IMR-90 (cell line): ENCODE results near the gene OSBPL9. TPM values are rescaled to one million over a fixed set of nuclear protein-coding genes. Genes with fewer than 3 reads are reported as not detected.

Source experiments
- ATAC-seq: fragments of 200-7000 bp; cut with Tn5 transposase; 2 replicates; pipeline ENCODE4 v1.9.1; 2020; ENCODE audit warnings: low read depth, mild to moderate bottlenecking, moderate library complexity
- BruUV-seq: library from RNA; stranded (reverse); fragments of 400-500 nt; replicated peaks from 2 replicates; lab custom pipeline; 2021; lab: Mats Ljungman, UMichigan
- CTCF ChIA-PET: fragments of 300-600 bp; formaldehyde crosslinking; extraction: SDS; loops from one replicate; lab custom pipeline; 2021; ENCODE audit warnings: antibody characterized with exemption; lab: Yijun Ruan, JAX
- POLR2A ChIA-PET: fragments of 300-600 bp; sonication (Branson Sonifier 250); formaldehyde crosslinking; loops from one replicate; lab custom pipeline; 2022; ENCODE audit warnings: antibody characterized with exemption; ENCODE audit not compliant: unreplicated experiment; lab: Charles Lee
- DNase-seq: peaks from one replicate; pipeline ENCODE4 v3.0.0; 2013
- H2AFZ ChIP-seq: replicated peaks from 2 replicates; pipeline ENCODE3; 2013; ENCODE audit warnings: low read length, mild to moderate bottlenecking; ENCODE audit not compliant: poor library complexity
- H2AK5ac ChIP-seq: 2 replicates; pipeline ENCODE4 v1.6.1; 2013; ENCODE audit warnings: low read depth, low read length, inconsistent platforms
- H2AK9ac ChIP-seq: replicated peaks from 2 replicates; pipeline ENCODE3; 2013; ENCODE audit warnings: mild to moderate bottlenecking, low read depth, low read length, moderate library complexity; ENCODE audit not compliant: poor library complexity
- H2BK120ac ChIP-seq: 2 replicates; pipeline ENCODE4 v1.6.1; 2013; ENCODE audit warnings: low read depth, low read length, inconsistent platforms
- H2BK15ac ChIP-seq: 3 replicates; pipeline ENCODE4 v1.6.1; 2013; ENCODE audit warnings: low read depth, low read length, inconsistent platforms
- H2BK20ac ChIP-seq: 2 replicates; pipeline ENCODE4 v1.6.1; 2013; ENCODE audit warnings: low read depth, mild to moderate bottlenecking, inconsistent platforms, low read length, moderate library complexity
- H2BK5ac ChIP-seq: 2 replicates; pipeline ENCODE4 v1.6.1; 2013; ENCODE audit warnings: mild to moderate bottlenecking, low read depth, low read length, inconsistent platforms; ENCODE audit not compliant: poor library complexity, severe bottlenecking
- H3K14ac ChIP-seq: replicated peaks from 2 replicates; pipeline ENCODE4 v1.6.1; 2013; ENCODE audit warnings: low read depth, low read length, inconsistent platforms
- H3K18ac ChIP-seq: 2 replicates; pipeline ENCODE4 v1.6.1; 2013; ENCODE audit warnings: low read depth, low read length, control low read depth
- H3K23ac ChIP-seq: 2 replicates; pipeline ENCODE4 v1.6.1; 2013; ENCODE audit warnings: low read depth, low read length, inconsistent platforms
- H3K27ac ChIP-seq: 2 replicates; pipeline ENCODE4 v1.5.1; 2013; ENCODE audit warnings: mild to moderate bottlenecking, control low read depth, low read length; ENCODE audit not compliant: insufficient read depth
- H3K27me3 ChIP-seq: 2 replicates; pipeline ENCODE4 v1.6.1; 2013; ENCODE audit warnings: low read length; ENCODE audit not compliant: control insufficient read depth, insufficient read depth
- H3K36me3 ChIP-seq: 2 replicates; pipeline ENCODE4 v1.6.1; 2013; ENCODE audit warnings: low read length, mixed read lengths; ENCODE audit not compliant: control insufficient read depth, insufficient read depth
- H3K4ac ChIP-seq: 2 replicates; pipeline ENCODE4 v1.6.1; 2013; ENCODE audit warnings: low read depth, low read length, inconsistent platforms
- H3K4me1 ChIP-seq: 2 replicates; pipeline ENCODE4 v1.6.1; 2013; ENCODE audit warnings: low read length, mixed read lengths; ENCODE audit not compliant: control insufficient read depth, insufficient read depth
- H3K4me2 ChIP-seq: 2 replicates; pipeline ENCODE4 v1.6.1; 2013; ENCODE audit warnings: low read depth, mild to moderate bottlenecking, control low read depth, low read length, moderate library complexity
- H3K4me3 ChIP-seq: 2 replicates; pipeline ENCODE4 v1.5.1; 2013; ENCODE audit warnings: low read depth, mild to moderate bottlenecking, control low read depth, low read length, moderate library complexity; ENCODE audit not compliant: insufficient read depth
- H3K56ac ChIP-seq: 2 replicates; pipeline ENCODE4 v1.6.1; 2013; ENCODE audit warnings: low read length, inconsistent platforms; ENCODE audit not compliant: insufficient read depth; ENCODE audit errors: extremely low read depth
- H3K79me1 ChIP-seq, 2 experiments: 2 replicates each; pipeline ENCODE4 v1.6.1; 2013; ENCODE audit warnings: low read length in 2 of 2, inconsistent platforms in 1 of 2, low read depth in 1 of 2
- H3K9ac ChIP-seq: 2 replicates; pipeline ENCODE4 v1.6.1; 2013; ENCODE audit warnings: low read depth, low read length, control low read depth
- H3K9me1 ChIP-seq: 2 replicates; pipeline ENCODE4 v1.6.1; 2013; ENCODE audit warnings: low read length, inconsistent platforms; ENCODE audit not compliant: insufficient read depth
- H3K9me3 ChIP-seq: 2 replicates; pipeline ENCODE4 v1.6.1; 2013; ENCODE audit warnings: low read length; ENCODE audit not compliant: control insufficient read depth, insufficient read depth
- H4K20me1 ChIP-seq: 2 replicates; pipeline ENCODE4 v1.6.1; 2013; ENCODE audit warnings: low read length, inconsistent platforms; ENCODE audit not compliant: insufficient read depth
- H4K5ac ChIP-seq: 2 replicates; pipeline ENCODE4 v1.6.1; 2013; ENCODE audit warnings: mild to moderate bottlenecking, low read depth, low read length, control low read depth
- H4K8ac ChIP-seq, 2 experiments: 2 replicates each; pipeline ENCODE4 v1.6.1; 2013; ENCODE audit warnings: low read depth in 2 of 2, low read length in 2 of 2, control low read depth in 1 of 2, inconsistent platforms in 1 of 2
- H4K91ac ChIP-seq: 2 replicates; pipeline ENCODE4 v1.6.1; 2013; ENCODE audit warnings: low read depth, low read length, inconsistent platforms; ENCODE audit not compliant: insufficient read depth
- BHLHE40 ChIP-seq: fragments of 150-350 bp; IDR thresholded peaks from 2 replicates; pipeline ENCODE4 v1.6.1; 2016; ENCODE audit warnings: mild to moderate bottlenecking, low read depth, low read length
- CEBPB ChIP-seq: IDR thresholded peaks from 2 replicates; pipeline ENCODE4 v1.6.1; 2012; ENCODE audit warnings: low read depth, low read length, improper control_type of control experiment
- CHD1 ChIP-seq: IDR thresholded peaks from 2 replicates; pipeline ENCODE4 v1.6.1; 2012; ENCODE audit warnings: low read depth, low read length, improper control_type of control experiment
- FOS ChIP-seq: fragments of 150-350 bp; IDR thresholded peaks from 2 replicates; pipeline ENCODE4 v1.6.1; 2016; ENCODE audit warnings: low read depth, low read length
- MAFK ChIP-seq: IDR thresholded peaks from 2 replicates; pipeline ENCODE4 v1.6.1; 2012; ENCODE audit warnings: low read depth, low read length, improper control_type of control experiment
- MAZ ChIP-seq: IDR thresholded peaks from 2 replicates; pipeline ENCODE4 v1.6.1; 2012; ENCODE audit warnings: low read depth, mild to moderate bottlenecking, low read length, improper control_type of control experiment, moderate library complexity, borderline replicate concordance
- MXI1 ChIP-seq: IDR thresholded peaks from 2 replicates; pipeline ENCODE4 v1.6.1; 2012; ENCODE audit warnings: low read depth, mild to moderate bottlenecking, low read length, moderate library complexity, borderline replicate concordance
- NFE2L2 ChIP-seq: fragments of 150-350 bp; IDR thresholded peaks from 2 replicates; pipeline ENCODE4 v1.6.1; 2016; ENCODE audit warnings: low read depth, mild to moderate bottlenecking, low read length
- POLR2A ChIP-seq: IDR thresholded peaks from 2 replicates; pipeline ENCODE4 v1.6.1; 2012; ENCODE audit warnings: mild to moderate bottlenecking, low read depth, low read length
- RAD21 ChIP-seq: IDR thresholded peaks from 2 replicates; pipeline ENCODE4 v1.6.1; 2012; ENCODE audit warnings: low read length, improper control_type of control experiment
- RCOR1 ChIP-seq: IDR thresholded peaks from 2 replicates; pipeline ENCODE4 v1.6.1; 2012; ENCODE audit warnings: mild to moderate bottlenecking, low read length, improper control_type of control experiment; ENCODE audit not compliant: insufficient replicate concordance
- RFX5 ChIP-seq: IDR thresholded peaks from 2 replicates; pipeline ENCODE4 v1.8.0; 2012; ENCODE audit warnings: low read depth, mild to moderate bottlenecking, low read length, moderate library complexity
- SMC3 ChIP-seq: fragments of 150-350 bp; IDR thresholded peaks from 2 replicates; pipeline ENCODE4 v1.6.1; 2016; ENCODE audit warnings: low read depth, mild to moderate bottlenecking, antibody characterized with exemption, low read length, moderate library complexity
- WGBS, 2 experiments: methylation state at CpG; one replicate each; pipeline versions ENCODE4 v1.1.5 to v1.1.7; 2013; ENCODE audit warnings: missing lambda C conversion rate in 2 of 2; ENCODE audit not compliant: insufficient read length in 1 of 2; ENCODE audit errors: extremely low coverage in 2 of 2; 5-methylcytosine and 5-hydroxymethylcytosine counted together
- dilution Hi-C: fragments of 300-500 bp; cut with HindIII; formaldehyde crosslinking; loops from one replicate; pipeline ENCODE4 v1.14.3; 2018; ENCODE audit warnings: low sequenced_read_pairs; ENCODE audit not compliant: unreplicated experiment
- in situ Hi-C: fragments of 300-500 bp; cut with MboI; formaldehyde crosslinking; loops from 3 replicates; pipeline ENCODE4 v1.14.3; 2019; ENCODE audit warnings: low sequenced_read_pairs, inconsistent platforms, mixed read lengths
- intact Hi-C: fragments of 100-400 bp; cut with micrococcal nuclease; formaldehyde crosslinking; loops from 2 replicates; pipeline ENCODE4 v1.10.0; 2022
- polyA plus RNA-seq, 3 experiments: library from polyadenylated mRNA; depleted of rRNA; stranded (reverse); fragments of >200 nt; gene quantifications; 2 replicates each; pipeline ENCODE4 v1.2.3, GENCODE V29; 2012; ENCODE audit warnings: low replicate concordance in 1 of 3
- total RNA-seq: library from RNA; depleted of rRNA; stranded (reverse); fragments of >200 nt; gene quantifications from 2 replicates; pipeline ENCODE4 v1.2.3, GENCODE V29; 2012
- TF ChIP-seq, protein P1 (sequence below): fragments of 150-350 bp; IDR thresholded peaks from 2 replicates; pipeline ENCODE4 v1.6.1; 2017; ENCODE audit warnings: mild to moderate bottlenecking, antibody characterized with exemption, low read length, low read depth
- TF ChIP-seq, protein P2 (sequence below): conservative IDR thresholded peaks from 2 replicates; pipeline ENCODE4 v1.5.1; 2012; ENCODE audit warnings: mild to moderate bottlenecking, low read depth, low read length, improper control_type of control experiment
- TF ChIP-seq, protein P3 (sequence below): fragments of 150-350 bp; IDR thresholded peaks from 2 replicates; pipeline ENCODE4 v1.6.1; 2016; ENCODE audit warnings: low read depth, mild to moderate bottlenecking, low read length, moderate library complexity, borderline replicate concordance

The OSBPL9 gene
- total and polyA plus RNA-seq, 2 of the 4 experiments (the other 2 are of a cell fraction), result 51.4 to 127 TPM

DNA sequence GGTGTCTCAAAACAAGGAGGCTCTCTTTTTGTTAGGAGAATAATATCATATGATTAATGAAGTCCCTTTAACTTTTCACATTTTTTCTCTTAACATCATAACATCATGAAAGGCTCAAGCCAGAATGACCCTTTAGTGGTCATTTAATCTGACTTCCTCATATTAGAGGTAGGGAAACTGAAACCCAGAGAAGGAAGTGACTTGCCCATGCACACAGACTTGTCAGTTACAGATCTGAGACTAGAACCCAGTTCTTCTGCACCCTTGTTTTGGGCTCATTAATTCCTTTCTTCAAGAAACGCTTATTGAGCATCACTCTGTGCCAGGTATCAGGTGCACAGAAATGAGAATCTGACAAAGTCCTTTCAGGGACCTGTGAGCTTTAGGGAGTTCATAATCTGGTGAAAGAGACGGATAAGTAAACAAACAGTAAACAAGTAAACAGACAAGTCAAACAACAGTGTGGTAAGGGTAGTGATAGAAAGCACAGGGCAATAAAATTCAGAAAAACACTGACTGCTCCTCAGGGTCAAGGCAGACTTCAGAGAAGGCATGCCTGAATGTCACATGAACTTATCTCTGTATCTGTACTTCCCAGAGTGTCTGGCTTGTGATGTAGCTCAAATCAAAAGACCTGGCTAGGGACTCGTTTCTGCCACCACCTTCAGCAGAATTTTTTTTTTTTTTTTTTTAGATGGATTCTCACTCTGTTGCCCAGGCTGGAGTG is 38.3 kb upstream of the OSBPL9 start:
- Histone ChIP-seq H3K79me1 (no peaks in the 10 kb centered on the region), H3K9me3 (no peaks in the 10 kb centered on the region), H4K8ac (no peak overlapping the region), H3K4ac (no peak overlapping the region), H2BK120ac (no peak overlapping the region), H4K5ac (no peak overlapping the region), H2BK20ac (no peak overlapping the region), H4K20me1 (no peaks in the 10 kb centered on the region), H3K27me3 (no peaks in the 10 kb centered on the region), H3K9ac (no peak overlapping the region), H2BK15ac (no peak overlapping the region), H3K4me3 (no peak overlapping the region), H2BK5ac (no peak overlapping the region), H2AK5ac (no peak overlapping the region), H3K56ac (no peak overlapping the region), H3K36me3 (no peaks in the 10 kb centered on the region), H3K4me2 (no peak overlapping the region), H4K91ac (no peak overlapping the region), H3K23ac (no peak overlapping the region), H3K18ac (no peak overlapping the region), H3K14ac (no peak overlapping the region), H3K27ac (no peak overlapping the region), H2AFZ (no peak overlapping the region), H2AK9ac (no peak overlapping the region), H3K9me1 (0 out of 2 replicates have a peak, but pooled peaks cover 5% of the 10 kb centered on the region), H3K4me1 (peaks cover 3% of the 10 kb centered on the region; the same call in 1 of the 2 replicates)
- ATAC-seq (no peak), DNase-seq (no peak)
- dilution Hi-C loops, result no loop called here
- CTCF ChIA-PET, result no interaction called here
- no peak for TF ChIP-seq POLR2A
- TF ChIP-seq, protein P1, sequence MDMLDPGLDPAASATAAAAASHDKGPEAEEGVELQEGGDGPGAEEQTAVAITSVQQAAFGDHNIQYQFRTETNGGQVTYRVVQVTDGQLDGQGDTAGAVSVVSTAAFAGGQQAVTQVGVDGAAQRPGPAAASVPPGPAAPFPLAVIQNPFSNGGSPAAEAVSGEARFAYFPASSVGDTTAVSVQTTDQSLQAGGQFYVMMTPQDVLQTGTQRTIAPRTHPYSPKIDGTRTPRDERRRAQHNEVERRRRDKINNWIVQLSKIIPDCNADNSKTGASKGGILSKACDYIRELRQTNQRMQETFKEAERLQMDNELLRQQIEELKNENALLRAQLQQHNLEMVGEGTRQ, result no peak
- TF ChIP-seq BHLHE40, result no peak
- TF ChIP-seq SMC3, result no peak
- no peak for TF ChIP-seq CHD1
- TF ChIP-seq MAFK, result no peak
- TF ChIP-seq NFE2L2, result no peak
- TF ChIP-seq RFX5, result no peak
- no peak for TF ChIP-seq MXI1
- no peak for TF ChIP-seq RAD21
- TF ChIP-seq MAZ, result no peak
- TF ChIP-seq RCOR1, result no peak
- TF ChIP-seq, protein P2, sequence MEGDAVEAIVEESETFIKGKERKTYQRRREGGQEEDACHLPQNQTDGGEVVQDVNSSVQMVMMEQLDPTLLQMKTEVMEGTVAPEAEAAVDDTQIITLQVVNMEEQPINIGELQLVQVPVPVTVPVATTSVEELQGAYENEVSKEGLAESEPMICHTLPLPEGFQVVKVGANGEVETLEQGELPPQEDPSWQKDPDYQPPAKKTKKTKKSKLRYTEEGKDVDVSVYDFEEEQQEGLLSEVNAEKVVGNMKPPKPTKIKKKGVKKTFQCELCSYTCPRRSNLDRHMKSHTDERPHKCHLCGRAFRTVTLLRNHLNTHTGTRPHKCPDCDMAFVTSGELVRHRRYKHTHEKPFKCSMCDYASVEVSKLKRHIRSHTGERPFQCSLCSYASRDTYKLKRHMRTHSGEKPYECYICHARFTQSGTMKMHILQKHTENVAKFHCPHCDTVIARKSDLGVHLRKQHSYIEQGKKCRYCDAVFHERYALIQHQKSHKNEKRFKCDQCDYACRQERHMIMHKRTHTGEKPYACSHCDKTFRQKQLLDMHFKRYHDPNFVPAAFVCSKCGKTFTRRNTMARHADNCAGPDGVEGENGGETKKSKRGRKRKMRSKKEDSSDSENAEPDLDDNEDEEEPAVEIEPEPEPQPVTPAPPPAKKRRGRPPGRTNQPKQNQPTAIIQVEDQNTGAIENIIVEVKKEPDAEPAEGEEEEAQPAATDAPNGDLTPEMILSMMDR, result no peak
- TF ChIP-seq, protein P3, sequence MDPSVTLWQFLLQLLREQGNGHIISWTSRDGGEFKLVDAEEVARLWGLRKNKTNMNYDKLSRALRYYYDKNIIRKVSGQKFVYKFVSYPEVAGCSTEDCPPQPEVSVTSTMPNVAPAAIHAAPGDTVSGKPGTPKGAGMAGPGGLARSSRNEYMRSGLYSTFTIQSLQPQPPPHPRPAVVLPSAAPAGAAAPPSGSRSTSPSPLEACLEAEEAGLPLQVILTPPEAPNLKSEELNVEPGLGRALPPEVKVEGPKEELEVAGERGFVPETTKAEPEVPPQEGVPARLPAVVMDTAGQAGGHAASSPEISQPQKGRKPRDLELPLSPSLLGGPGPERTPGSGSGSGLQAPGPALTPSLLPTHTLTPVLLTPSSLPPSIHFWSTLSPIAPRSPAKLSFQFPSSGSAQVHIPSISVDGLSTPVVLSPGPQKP, result no peak
- TF ChIP-seq FOS, result no peak
- no peak for TF ChIP-seq CEBPB
- WGBS, 2 experiments, result no CpG with 5 or more reads among the region's 3 CpGs
- no TSS peak for BruUV-seq
- POLR2A ChIA-PET, result no interaction called here
- in situ Hi-C loops, result no loop called here
- intact Hi-C loops, result no loop called here
